ENCODE data around the gene CLDN4. TPM values are rescaled to one million over a fixed set of nuclear protein-coding genes. Genes with fewer than 3 reads are reported as not detected.
A peak's percentile ranks its signal among the peaks of the same experiment; 100 is the strongest.

Gene CLDN4
- total and polyA plus RNA-seq, 12 donors, result 0.04 to 1.2 (median 0.41) TPM; not detected in 1

- Histone ChIP-seq H3K27me3 (no peaks in the 10 kb centered on the region), H3K27ac (peak overlapping the region in 1 of 5 donors; percentile 41), H3K36me3 (replicated peaks in 1 of 2) (no peaks in the 10 kb centered on the region), H3K9me3 (replicated peaks in 1 of 3) (no peaks in the 10 kb centered on the region), H3K4me1 (replicated peaks in 1 of 2) (no peaks in the 10 kb centered on the region), H3K4me3 (no peak overlapping the region)
- WGBS, 4 donors, result 59 to 81% (median 70%) methylated on average over 4 to 8 of the region's 8 CpGs
- intact Hi-C loops (cut with DNase I), result loop anchor here (5.0 to 10.0 kb wide), 3 partner anchors 157 to 350 kb away; partner anchors contain the start of genes ELN (in 1 of the 2) and LAT2 (in 1 of the 2)
- TF ChIP-seq POLR2A (IDR thresholded peaks at IDR 0.05) (no peak), CTCF (IDR thresholded peaks at IDR 0.05) (no peak)
- peak in 1 of 7 donors; percentile 69 for DNase-seq
These were observed 34.4 kb downstream of the CLDN4 start for GRCh38 chr7:73864981-73865711.

GRCh38 chr7:73865738-73866445 is 35.1 kb downstream of the CLDN4 start:
- H3K9me3 ChIP-seq (replicated peaks in 1 of 3), result no peaks in the 10 kb centered on the region
- TF ChIP-seq CTCF (IDR thresholded peaks at IDR 0.05) (peak; percentile 20 to 64 (median 54)), POLR2A (IDR thresholded peaks at IDR 0.05) (no peak)
- 76 to 84% (median 79%) methylated on average over 5 to 6 of the region's 6 CpGs for WGBS, 4 donors
- H3K27ac ChIP-seq, result peak overlapping the region in 1 of 5 donors; percentile 41
- H3K4me1 ChIP-seq (replicated peaks in 1 of 2), result no peaks in the 10 kb centered on the region
- H3K4me3 ChIP-seq, result no peak overlapping the region
- no peaks in the 10 kb centered on the region for H3K36me3 ChIP-seq (replicated peaks in 1 of 2)
- H3K27me3 ChIP-seq, result no peaks in the 10 kb centered on the region
- intact Hi-C loops (cut with DNase I), result loop anchor here (2.0 to 10.0 kb wide), 4 partner anchors 21 to 349 kb away; partner anchors contain the start of genes ELN (in 1 of the 2) and LAT2 (in 1 of the 2)
- peak in 6 of 7 donors; percentile 35 to 73 (median 46) for DNase-seq

GRCh38 chr7:73866446-73866767 is 35.6 kb downstream of the CLDN4 start:
- WGBS, 4 donors, result 78 to 87% (median 84%) methylated on average over 1 of the region's 1 CpG
- Histone ChIP-seq H3K9me3 (replicated peaks in 1 of 3) (no peaks in the 10 kb centered on the region), H3K27me3 (no peaks in the 10 kb centered on the region), H3K27ac (no peak overlapping the region), H3K4me3 (no peak overlapping the region), H3K36me3 (replicated peaks in 1 of 2) (no peaks in the 10 kb centered on the region), H3K4me1 (replicated peaks in 1 of 2) (no peaks in the 10 kb centered on the region)
- TF ChIP-seq POLR2A (IDR thresholded peaks at IDR 0.05) (no peak), CTCF (IDR thresholded peaks at IDR 0.05) (no peak)
- intact Hi-C loops (cut with DNase I), result loop anchor here (2.0 to 10.0 kb wide), 4 partner anchors 20 to 348 kb away; partner anchors contain the start of genes ELN (in 1 of the 2) and LAT2 (in 1 of the 2)
- no peak for DNase-seq

Data from adrenal gland (tissue), 12 donors.